ENCODE measurements around the gene MIGA1.
A peak's percentile ranks its signal among the peaks of the same experiment; 100 is the strongest.
"Not testable (repeated sequence)": the region's sequence is repeated elsewhere in the genome, so short reads cannot be mapped to it uniquely, and the experiment has no call there.

MIGA1 gene, protein sequence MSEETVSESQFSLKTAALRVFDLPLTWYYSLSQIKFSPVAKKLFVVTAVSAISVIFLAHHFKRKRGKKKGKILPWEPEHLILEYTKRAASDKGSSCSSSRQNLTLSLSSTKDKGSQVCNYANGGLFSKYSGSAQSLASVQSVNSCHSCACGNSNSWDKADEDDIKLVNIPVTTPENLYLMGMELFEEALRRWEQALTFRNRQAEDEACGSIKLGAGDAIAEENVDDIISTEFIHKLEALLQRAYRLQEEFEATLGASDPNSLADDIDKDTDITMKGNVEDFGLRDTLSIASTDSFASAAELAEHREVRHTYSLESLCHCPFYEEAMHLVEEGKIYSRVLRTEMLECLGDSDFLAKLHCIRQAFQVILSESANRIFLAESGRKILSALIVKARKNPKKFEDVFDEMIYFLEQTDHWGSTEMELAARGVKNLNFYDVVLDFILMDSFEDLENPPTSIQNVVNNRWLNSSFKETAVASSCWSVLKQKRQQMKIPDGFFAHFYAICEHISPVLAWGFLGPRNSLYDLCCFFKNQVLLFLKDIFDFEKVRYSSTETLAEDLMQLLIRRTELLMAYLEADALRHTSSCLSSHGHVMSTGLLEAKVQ

DNA sequence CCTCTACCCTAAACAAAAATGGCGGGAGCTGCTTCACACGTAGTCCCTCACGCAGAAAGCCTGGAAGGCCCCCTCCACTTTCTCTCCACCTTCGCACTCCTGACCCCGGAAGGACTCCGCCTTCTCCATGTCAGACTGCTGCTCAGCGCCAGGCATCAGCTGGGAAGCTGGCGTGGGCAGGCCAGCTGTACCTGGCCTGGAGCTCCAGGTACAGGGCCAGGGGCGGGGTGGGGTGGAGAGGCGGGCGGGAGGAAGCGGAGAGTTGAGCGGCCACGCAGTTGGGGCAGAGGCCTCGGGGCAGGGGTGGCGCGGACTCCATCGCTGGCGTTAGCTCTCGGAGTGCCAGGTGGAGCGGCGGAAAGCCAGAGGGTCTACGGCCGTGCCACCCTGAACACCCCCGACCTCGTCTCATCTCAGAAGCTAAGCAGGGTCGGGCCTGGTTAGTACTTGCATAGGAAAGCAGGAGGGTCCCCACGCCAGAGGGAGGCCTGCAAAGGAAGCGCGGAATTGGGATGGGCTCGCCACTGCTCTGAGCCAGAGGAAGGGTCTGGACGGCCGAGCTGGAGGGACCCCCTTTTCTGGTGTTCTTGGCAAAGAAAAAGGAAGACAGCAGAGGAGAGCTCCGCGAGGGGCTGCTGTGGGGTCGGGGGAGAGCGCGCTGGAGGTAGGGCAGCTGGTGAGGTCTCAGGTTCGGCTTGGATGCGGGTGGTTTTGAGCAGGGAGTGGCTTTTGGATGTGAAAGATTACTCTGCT is at the start of gene MIGA1:
Gene MIGA1 (plus strand): TSS at position 121 of the 753 bp plus-strand sequence. CDS start 3,604 bp downstream, outside the sequence.
- DNase-seq (ENCODE audit: low read depth): peak; percentile 92
- TF ChIP-seq, protein P1, sequence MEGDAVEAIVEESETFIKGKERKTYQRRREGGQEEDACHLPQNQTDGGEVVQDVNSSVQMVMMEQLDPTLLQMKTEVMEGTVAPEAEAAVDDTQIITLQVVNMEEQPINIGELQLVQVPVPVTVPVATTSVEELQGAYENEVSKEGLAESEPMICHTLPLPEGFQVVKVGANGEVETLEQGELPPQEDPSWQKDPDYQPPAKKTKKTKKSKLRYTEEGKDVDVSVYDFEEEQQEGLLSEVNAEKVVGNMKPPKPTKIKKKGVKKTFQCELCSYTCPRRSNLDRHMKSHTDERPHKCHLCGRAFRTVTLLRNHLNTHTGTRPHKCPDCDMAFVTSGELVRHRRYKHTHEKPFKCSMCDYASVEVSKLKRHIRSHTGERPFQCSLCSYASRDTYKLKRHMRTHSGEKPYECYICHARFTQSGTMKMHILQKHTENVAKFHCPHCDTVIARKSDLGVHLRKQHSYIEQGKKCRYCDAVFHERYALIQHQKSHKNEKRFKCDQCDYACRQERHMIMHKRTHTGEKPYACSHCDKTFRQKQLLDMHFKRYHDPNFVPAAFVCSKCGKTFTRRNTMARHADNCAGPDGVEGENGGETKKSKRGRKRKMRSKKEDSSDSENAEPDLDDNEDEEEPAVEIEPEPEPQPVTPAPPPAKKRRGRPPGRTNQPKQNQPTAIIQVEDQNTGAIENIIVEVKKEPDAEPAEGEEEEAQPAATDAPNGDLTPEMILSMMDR (conservative IDR thresholded peaks at IDR 0.05; ENCODE audit: low read depth, low read length): no peak
- peak within 1 kb of the TSS; percentile 88 for H3K4me3 ChIP-seq (ENCODE audit: low read depth, low read length)

DNA sequence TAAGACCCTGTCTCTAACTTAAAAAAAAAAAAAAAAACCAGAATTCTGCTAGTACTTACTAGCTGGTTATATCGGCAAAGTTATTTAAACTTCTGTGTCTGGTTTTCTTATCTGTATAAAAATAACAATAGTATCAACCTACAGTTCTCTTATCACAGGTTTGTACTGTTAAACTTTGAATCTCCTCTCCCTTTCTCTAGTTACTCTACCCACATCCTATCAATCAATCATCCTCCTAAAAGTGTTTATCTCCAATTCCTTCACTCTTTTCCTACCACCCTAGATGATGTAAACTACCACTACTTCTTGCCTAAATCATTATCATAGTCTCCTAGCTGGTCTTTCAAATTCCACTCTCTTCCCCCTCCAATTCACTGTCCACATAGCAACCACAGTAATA is 47.4 kb upstream of the MIGA1 start:
- TF ChIP-seq, protein P1 (conservative IDR thresholded peaks at IDR 0.05; ENCODE audit: low read depth, low read length): no peak
- no peak overlapping the region for H3K4me3 ChIP-seq (ENCODE audit: low read depth, low read length)
- no peak for DNase-seq (ENCODE audit: low read depth)

DNA sequence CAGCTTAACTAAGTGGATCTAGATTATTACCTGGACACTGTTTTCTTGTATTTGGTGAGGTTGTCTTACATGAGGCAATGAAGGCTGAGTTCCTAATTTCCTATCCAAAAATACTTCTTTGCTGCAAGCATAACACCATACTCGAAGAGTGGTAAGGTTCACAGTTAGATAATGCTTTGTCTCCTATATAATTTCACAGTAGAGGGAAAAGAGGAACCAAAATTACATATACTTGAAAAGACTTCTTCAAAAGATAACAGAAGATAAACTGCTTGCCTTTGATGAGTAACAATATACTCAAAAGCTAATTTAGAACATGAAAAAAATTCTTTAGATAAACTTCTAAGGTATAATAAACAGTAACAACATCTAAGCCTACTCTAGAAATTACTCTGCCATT is 40.2 kb upstream of the MIGA1 start:
- TF ChIP-seq, protein P1 (conservative IDR thresholded peaks at IDR 0.05; ENCODE audit: low read depth, low read length): no peak
- no peak overlapping the region for H3K4me3 ChIP-seq (ENCODE audit: low read depth, low read length)
- no peak for DNase-seq (ENCODE audit: low read depth)

DNA sequence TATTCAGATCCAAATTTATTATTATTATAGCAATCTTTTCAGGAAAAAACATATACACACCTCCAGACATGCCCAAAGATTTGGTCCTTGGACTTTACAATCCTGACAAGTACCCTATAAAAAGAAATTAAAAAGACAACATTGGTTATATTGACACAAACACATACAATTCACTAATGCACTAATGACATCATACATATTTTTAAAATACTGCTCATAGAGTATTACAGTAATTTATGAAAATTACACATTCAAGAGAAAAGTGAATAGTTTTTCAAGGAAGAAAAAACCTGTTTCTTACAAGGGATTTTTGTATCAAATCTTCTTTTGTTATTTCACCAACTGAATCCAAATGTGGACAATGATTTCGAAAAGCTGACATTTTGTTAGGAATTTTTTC is 38.1 kb upstream of the MIGA1 start:
- TF ChIP-seq, protein P1 (conservative IDR thresholded peaks at IDR 0.05; ENCODE audit: low read depth, low read length): no peak
- H3K4me3 ChIP-seq (ENCODE audit: low read depth, low read length): no peak overlapping the region

DNA sequence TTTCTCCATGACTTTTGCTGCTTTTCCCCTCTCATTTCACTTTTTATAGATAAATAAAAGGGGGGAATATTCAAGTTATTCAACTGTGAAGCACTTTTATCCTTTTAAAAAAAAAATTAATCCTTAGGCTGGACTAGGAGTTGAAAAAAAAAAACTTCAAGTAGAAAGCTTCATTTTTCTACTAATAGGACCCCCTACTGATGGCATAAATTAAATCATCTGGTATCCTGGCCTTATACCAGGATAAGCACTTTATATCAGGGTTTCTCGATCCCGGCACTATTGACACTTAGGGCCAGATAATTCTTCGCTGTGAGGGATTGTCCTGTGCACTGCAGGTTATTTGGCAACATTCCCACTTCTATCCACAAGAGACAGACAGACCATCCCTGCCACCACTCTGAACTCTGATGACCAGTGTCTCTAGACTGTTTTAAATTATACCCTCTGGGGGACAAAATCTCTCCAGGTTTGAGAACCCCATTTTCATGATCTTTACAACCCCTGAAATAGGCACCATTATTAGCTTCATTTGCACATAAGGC is 37.4 kb upstream of the MIGA1 start:
- no peak for DNase-seq (ENCODE audit: low read depth)
- TF ChIP-seq, protein P1 (conservative IDR thresholded peaks at IDR 0.05; ENCODE audit: low read depth, low read length): no peak
- H3K4me3 ChIP-seq (ENCODE audit: low read depth, low read length): no peak overlapping the region

More for the DNA sequence above, 38.1 kb upstream of the MIGA1 start:
- no peak for DNase-seq (ENCODE audit: low read depth)

DNA sequence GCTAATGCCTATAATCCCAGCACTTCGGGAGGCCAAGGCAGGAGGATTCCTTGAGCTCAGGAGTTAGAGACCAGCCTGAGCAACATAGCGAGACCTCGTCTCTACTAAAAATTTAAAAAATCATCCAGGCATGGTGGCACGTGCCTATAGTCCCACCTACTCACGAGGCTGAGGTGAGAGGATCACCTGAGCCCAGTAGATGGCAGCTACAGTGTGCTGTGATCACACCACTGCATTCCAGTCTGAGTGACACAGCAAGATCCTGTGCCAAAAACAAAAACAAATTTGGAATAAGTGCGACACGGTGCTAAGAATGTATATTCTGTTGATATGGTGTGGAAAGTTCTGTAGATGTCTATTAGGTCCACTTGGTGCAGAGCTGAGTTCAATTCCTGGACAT is 34.9 kb upstream of the MIGA1 start:
- TF ChIP-seq, protein P1 (conservative IDR thresholded peaks at IDR 0.05; ENCODE audit: low read depth, low read length): no peak
- no peak for DNase-seq (ENCODE audit: low read depth)
- no peak overlapping the region for H3K4me3 ChIP-seq (ENCODE audit: low read depth, low read length)

DNA sequence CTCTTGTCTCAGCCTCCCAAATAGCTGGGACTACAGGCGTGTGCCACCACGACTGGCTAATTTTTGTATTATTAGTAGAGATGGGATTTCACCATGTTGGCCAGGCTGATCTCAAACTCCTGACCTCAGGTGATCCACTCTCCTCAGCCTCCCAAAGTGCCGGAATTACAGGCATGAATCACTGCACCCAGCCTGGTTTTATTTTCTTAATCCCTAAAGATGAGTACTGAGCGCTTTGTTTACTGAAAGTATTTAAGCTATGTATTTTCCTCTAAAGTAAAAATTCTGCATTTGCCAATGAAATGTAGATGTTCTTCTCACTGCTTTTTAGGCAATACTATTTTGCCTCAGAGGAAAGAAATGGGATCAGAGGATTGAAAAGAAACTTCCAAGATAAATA is 30.0 kb upstream of the MIGA1 start:
- H3K4me3 ChIP-seq (ENCODE audit: low read depth, low read length); DNase-seq (ENCODE audit: low read depth): not testable (repeated sequence)

All from choroid plexus epithelial cell (primary cell).